GM12891 (cell line): ENCODE results near the gene FBXW12.

ENCODE experiments used
- POLR2A ChIP-seq: IDR thresholded peaks from 2 replicates; pipeline ENCODE4 v1.6.1; 2011; ENCODE audit warnings: low read depth, low read length, control low read depth
- POLR2AphosphoS5 ChIP-seq: IDR thresholded peaks from 2 replicates; pipeline ENCODE4 v1.6.1; 2011; ENCODE audit warnings: low read depth, low read length, control low read depth
- TAF1 ChIP-seq: IDR thresholded peaks from 2 replicates; pipeline ENCODE4 v1.6.1; 2011; ENCODE audit warnings: low read depth, low read length, control low read depth

DNA sequence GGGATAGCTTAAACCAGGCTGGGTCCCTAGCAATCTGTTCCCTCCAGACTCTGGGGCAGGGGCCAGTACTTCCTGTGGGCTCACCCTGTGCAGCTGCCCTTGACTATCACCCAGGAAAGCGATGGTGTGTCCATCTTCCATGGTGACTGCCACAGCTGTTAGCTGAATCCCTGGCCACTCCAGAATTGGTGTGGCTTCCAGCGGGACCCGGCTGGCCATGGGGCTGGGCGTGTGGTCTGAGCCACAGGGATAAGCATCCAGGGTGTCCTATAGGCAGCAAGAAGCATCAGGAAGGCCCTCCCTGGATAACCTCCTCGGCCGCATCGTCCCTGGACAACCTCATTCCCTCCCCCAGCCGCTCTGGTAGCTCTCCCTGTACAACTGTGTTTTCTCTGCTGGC, 50.7 kb downstream of the FBXW12 start:
- TF ChIP-seq POLR2A (no peak), POLR2AphosphoS5 (no peak), TAF1 (no peak)
